Measurements from ENCODE around the gene GRAMD1B. TPM values are rescaled to one million over a fixed set of nuclear protein-coding genes. Genes with fewer than 3 reads are reported as not detected.

The GRAMD1B gene
- total RNA-seq, 2 donors from 2014 or later: 0.66 to 3.4 TPM

- intact Hi-C loops (cut with DNase I): loop anchor here (5.0 to 10.0 kb wide), 2 partner anchors 74 to 176 kb away; no protein-coding TSS in a partner anchor
- ATAC-seq (no peak), DNase-seq (no peak)
- TF ChIP-seq CTCF (IDR thresholded peaks at IDR 0.05) (no peak), POLR2A (IDR thresholded peaks at IDR 0.05) (no peak)
- Histone ChIP-seq H3K4me3 (no peak overlapping the region), H3K4me1 (peaks cover 3% of the 10 kb centered on the region), H3K36me3 (replicated peaks in 1 of 2; ENCODE audit: insufficient read depth in 1 of 2, low read depth in 2 of 2) (no peaks in the 10 kb centered on the region), H3K27ac (no peak overlapping the region), H3K9me3 (no peaks in the 10 kb centered on the region), H3K27me3 (no peaks in the 10 kb centered on the region)
- WGBS, 2 donors: 45 to 53% methylated on average over 11 of the region's 11 CpGs
Observed at GRCh38 chr11:123480882-123481281, 50.8 kb downstream of the GRAMD1B start.

GRCh38 chr11:123481640-123482039, 51.6 kb downstream of the GRAMD1B start:
- no peaks in the 10 kb centered on the region for H3K36me3 ChIP-seq (replicated peaks in 1 of 2; ENCODE audit: insufficient read depth in 1 of 2, low read depth in 2 of 2)
- no peaks in the 10 kb centered on the region for H3K9me3 ChIP-seq
- DNase-seq (no peak), ATAC-seq (no peak)
- intact Hi-C loops (cut with DNase I): loop anchor here (5.0 to 10.0 kb wide), 2 partner anchors 74 to 177 kb away; no protein-coding TSS in a partner anchor
- H3K4me3 ChIP-seq: no peak overlapping the region
- peaks cover 3% of the 10 kb centered on the region for H3K4me1 ChIP-seq
- WGBS, 2 donors: 28 to 33% methylated on average over 3 of the region's 3 CpGs
- H3K27me3 ChIP-seq: no peaks in the 10 kb centered on the region
- no peak overlapping the region for H3K27ac ChIP-seq
- TF ChIP-seq POLR2A (IDR thresholded peaks at IDR 0.05) (no peak), CTCF (IDR thresholded peaks at IDR 0.05) (no peak)

GRCh38 chr11:123482218-123482617, 52.1 kb downstream of the GRAMD1B start:
- Histone ChIP-seq H3K27ac (no peak overlapping the region), H3K9me3 (no peaks in the 10 kb centered on the region), H3K4me3 (no peak overlapping the region), H3K36me3 (replicated peaks in 1 of 2; ENCODE audit: insufficient read depth in 1 of 2, low read depth in 2 of 2) (no peaks in the 10 kb centered on the region), H3K27me3 (no peaks in the 10 kb centered on the region), H3K4me1 (peaks cover 3% of the 10 kb centered on the region)
- intact Hi-C loops (cut with DNase I): loop anchor here (5.0 to 10.0 kb wide), 2 partner anchors 75 to 177 kb away; no protein-coding TSS in a partner anchor
- ATAC-seq: no peak
- no peak for DNase-seq
- TF ChIP-seq CTCF (IDR thresholded peaks at IDR 0.05): no peak
- no peak for TF ChIP-seq POLR2A (IDR thresholded peaks at IDR 0.05)
- WGBS, 2 donors: 65 to 74% methylated on average over 6 of the region's 6 CpGs

- intact Hi-C loops (cut with DNase I): loop anchor here (5.0 to 10.0 kb wide), 2 partner anchors 76 to 178 kb away; no protein-coding TSS in a partner anchor
- DNase-seq: no peak
- ATAC-seq: no peak
- Histone ChIP-seq H3K9me3 (no peaks in the 10 kb centered on the region), H3K4me3 (no peak overlapping the region), H3K4me1 (peaks cover 2% of the 10 kb centered on the region), H3K36me3 (replicated peaks in 1 of 2; ENCODE audit: insufficient read depth in 1 of 2, low read depth in 2 of 2) (no peaks in the 10 kb centered on the region), H3K27me3 (no peaks in the 10 kb centered on the region), H3K27ac (no peak overlapping the region)
- 64 to 65% methylated on average over 8 of the region's 8 CpGs for WGBS, 2 donors
- TF ChIP-seq CTCF (IDR thresholded peaks at IDR 0.05): no peak
- TF ChIP-seq POLR2A (IDR thresholded peaks at IDR 0.05): no peak
Observed at GRCh38 chr11:123483058-123483457, 53.0 kb downstream of the GRAMD1B start.

GRCh38 chr11:123483466-123483865, 53.4 kb downstream of the GRAMD1B start:
- Histone ChIP-seq H3K4me1 (no peaks in the 10 kb centered on the region), H3K36me3 (replicated peaks in 1 of 2; ENCODE audit: insufficient read depth in 1 of 2, low read depth in 2 of 2) (no peaks in the 10 kb centered on the region), H3K27me3 (no peaks in the 10 kb centered on the region), H3K4me3 (no peak overlapping the region), H3K27ac (no peak overlapping the region), H3K9me3 (no peaks in the 10 kb centered on the region)
- ATAC-seq (no peak), DNase-seq (no peak)
- intact Hi-C loops (cut with DNase I): loop anchor here (5.0 to 10.0 kb wide), 2 partner anchors 76 to 179 kb away; no protein-coding TSS in a partner anchor
- 49 to 60% methylated on average over 4 of the region's 4 CpGs for WGBS, 2 donors
- TF ChIP-seq POLR2A (IDR thresholded peaks at IDR 0.05) (no peak), CTCF (IDR thresholded peaks at IDR 0.05) (no peak)
